Measurements from ENCODE around the gene SLC25A29. TPM values are rescaled to one million over a fixed set of nuclear protein-coding genes. Genes with fewer than 3 reads are reported as not detected.
"Not testable (repeated sequence)": the region's sequence is repeated elsewhere in the genome, so short reads cannot be mapped to it uniquely, and the experiment has no call there.

Gene SLC25A29
- total RNA-seq, 4 donors from 2014 or later: 92.2 to 276 (median 173) TPM

GRCh38 chr14:100297320-100298300 is 8.6 kb downstream of the SLC25A29 start:
- TF ChIP-seq CTCF (IDR thresholded peaks at IDR 0.05) (no peak), POLR2A (IDR thresholded peaks at IDR 0.05) (no peak), EP300 (IDR thresholded peaks at IDR 0.05) (peak in 1 of 2 donors; percentile 65)
- peak; percentile 48 to 75 for DNase-seq (ENCODE audit: low spot score in 2 of 2)
- Histone ChIP-seq H3K4me3 (no peak overlapping the region), H3K36me3 (peaks cover 0 to 7% (median 0%) of the 10 kb centered on the region in 3 donors), H3K4me1 (peaks cover 0 to 53% (median 19%) of the 10 kb centered on the region in 4 donors), H3K9me3 (no peaks in the 10 kb centered on the region), H3K27ac (peak overlapping the region; percentile 67 to 83 (median 74)), H3K27me3 (no peaks in the 10 kb centered on the region)
- WGBS, 2 donors: 31 to 33% methylated on average over 20 to 30 of the region's 30 CpGs

GRCh38 chr14:100296729-100297128 is 9.5 kb downstream of the SLC25A29 start:
- H3K27me3 ChIP-seq; DNase-seq (ENCODE audit: low spot score in 2 of 2); H3K9me3 ChIP-seq; H3K4me3 ChIP-seq: not testable (repeated sequence)
- 84 to 86% methylated on average over 11 of the region's 11 CpGs for whole genome bisulfite sequencing, 2 donors
- H3K36me3 ChIP-seq: peaks cover 0 to 16% (median 0%) of the 10 kb centered on the region in 3 donors
- H3K27ac ChIP-seq: peak overlapping the region; percentile 67 to 83 (median 74)
- H3K4me1 ChIP-seq: peaks cover 0 to 53% (median 19%) of the 10 kb centered on the region in 4 donors

- no peaks in the 10 kb centered on the region for H3K9me3 ChIP-seq
- no peak overlapping the region for H3K4me3 ChIP-seq
- peaks cover 0 to 54% (median 19%) of the 10 kb centered on the region in 4 donors for H3K4me1 ChIP-seq
- DNase-seq (ENCODE audit: low spot score in 2 of 2): no peak
- no peak for TF ChIP-seq CTCF (IDR thresholded peaks at IDR 0.05)
- no peak for TF ChIP-seq POLR2A (IDR thresholded peaks at IDR 0.05)
- no peak for TF ChIP-seq EP300 (IDR thresholded peaks at IDR 0.05)
- H3K36me3 ChIP-seq: peaks cover 0 to 22% (median 0%) of the 10 kb centered on the region in 3 donors
- 87 to 91% methylated on average over 9 of the region's 9 CpGs for WGBS, 2 donors
- H3K27me3 ChIP-seq: no peaks in the 10 kb centered on the region
- H3K27ac ChIP-seq: peak overlapping the region in 3 of 4 donors; percentile 67 to 83 (median 67)
These were observed 10.1 kb downstream of the SLC25A29 start for GRCh38 chr14:100296106-100296651.

DNA sequence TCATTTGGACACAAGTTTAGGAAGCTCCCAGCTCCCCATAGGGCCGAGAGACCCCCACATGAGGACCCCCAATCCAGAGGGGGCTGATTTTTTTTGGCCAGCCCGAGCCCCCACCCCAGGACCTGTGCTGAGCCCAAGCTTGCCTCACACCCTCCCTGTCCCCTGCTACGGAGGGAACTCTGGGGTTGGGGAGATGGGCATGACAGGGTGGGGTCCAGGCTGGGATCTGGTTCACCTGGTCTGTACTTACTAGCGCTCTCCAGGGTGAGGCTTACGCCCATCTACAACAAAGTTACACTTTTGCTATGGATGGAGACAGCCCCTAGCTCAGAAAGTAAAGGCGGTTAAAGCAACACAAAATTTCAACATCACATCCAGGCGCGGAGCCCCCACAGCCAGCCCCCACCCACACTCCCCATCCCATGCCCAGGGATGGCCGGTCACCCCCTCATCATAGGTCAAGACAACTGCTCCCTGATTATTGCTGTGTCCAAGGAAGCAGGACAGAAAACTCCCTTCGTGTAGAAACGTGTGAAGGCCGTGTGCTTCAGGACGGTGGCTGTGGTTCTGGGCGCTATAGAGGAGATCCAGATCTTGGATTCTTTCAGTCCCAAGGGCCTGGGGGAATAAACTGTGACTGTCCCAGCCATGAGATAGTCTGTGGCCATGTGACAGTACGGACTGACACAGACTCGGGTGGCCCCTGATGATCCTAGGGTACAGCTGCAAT is 10.7 kb downstream of the SLC25A29 start:
- WGBS, 2 donors: 92% methylated on average over 16 of the region's 16 CpGs
- H3K4me1 ChIP-seq: peaks cover 0 to 60% (median 19%) of the 10 kb centered on the region in 4 donors

More for the DNA sequence above, 10.7 kb downstream of the SLC25A29 start:
- Histone ChIP-seq H3K27me3 (no peaks in the 10 kb centered on the region), H3K27ac (peak overlapping the region in 1 of 4 donors; percentile 70), H3K4me3 (no peak overlapping the region), H3K9me3 (no peaks in the 10 kb centered on the region), H3K36me3 (peaks cover 0 to 28% (median 0%) of the 10 kb centered on the region in 3 donors)
- no peak for DNase-seq (ENCODE audit: low spot score in 2 of 2)
- TF ChIP-seq CTCF (IDR thresholded peaks at IDR 0.05) (no peak), POLR2A (IDR thresholded peaks at IDR 0.05) (no peak), EP300 (IDR thresholded peaks at IDR 0.05) (no peak)
